HCT116 (cell line): ENCODE data around the gene SMYD3. TPM values are rescaled to one million over a fixed set of nuclear protein-coding genes. Genes with fewer than 3 reads are reported as not detected.

Source experiments
- ATAC-seq: fragments of 200-7000 bp; cut with Tn5 transposase; 2 replicates; pipeline ENCODE4 v1.9.1; 2020; ENCODE audit warnings: mild to moderate bottlenecking, moderate library complexity
- BruUV-seq: library from RNA; stranded (reverse); fragments of 400-500 nt; replicated peaks from 2 replicates; lab custom pipeline; 2021; lab: Mats Ljungman, UMichigan
- CTCF ChIA-PET: fragments of 300-600 bp; sonication (Branson Sonifier 250); formaldehyde crosslinking; loops from one replicate; lab custom pipeline; 2021; ENCODE audit warnings: antibody characterized with exemption; lab: Charles Lee
- POLR2A ChIA-PET: fragments of 300-600, 350-600 bp; sonication (Branson Sonifier 250); formaldehyde crosslinking; loops from one replicate; lab custom pipeline; 2021; ENCODE audit warnings: antibody characterized with exemption; lab: Charles Lee
- RAD21 ChIA-PET, 2 experiments: fragments of 300-600 bp; sonication (Branson Sonifier 250); formaldehyde crosslinking; loops; one replicate each; lab custom pipeline; 2023; ENCODE audit warnings: low total read pairs in 2 of 2; ENCODE audit not compliant: uncharacterized antibody in 2 of 2, unreplicated experiment in 2 of 2, low non-redundant PET in 1 of 2; lab: Charles Lee
- DNase-seq: peaks from one replicate; pipeline ENCODE4 v3.0.0-alpha.2; 2010; ENCODE audit warnings: low read depth, low spot score
- H2AFZ ChIP-seq: fragments of 200-600 bp; shearing (Covaris generic), sonication (generic); 2 replicates; pipeline ENCODE4 v1.6.1; 2017; ENCODE audit warnings: low read depth, mixed run types, mixed read lengths, antibody characterized with exemption, low read length; ENCODE audit not compliant: poor library complexity, severe bottlenecking
- H3K27ac ChIP-seq: 2 replicates; pipeline ENCODE4 v1.5.1; 2012; ENCODE audit warnings: low read depth, low read length
- H3K27me3 ChIP-seq: fragments of 200-600 bp; sonication (generic); 2 replicates; pipeline ENCODE4 v1.6.1; 2016; ENCODE audit warnings: mixed run types, low read length, mixed read lengths; ENCODE audit not compliant: insufficient read depth
- H3K36me3 ChIP-seq, 2 experiments: fragments of 200-500 bp in 1 of 2; fragments of 200-600 bp in 1 of 2; sonication (Bioruptor generic) in 1 of 2; sonication (generic) in 1 of 2; 2 replicates each; pipeline versions ENCODE4 v1.5.1 to v1.6.1; 2014 to 2016; ENCODE audit warnings: low read length in 2 of 2, inconsistent platforms in 1 of 2, mixed read lengths in 1 of 2, mixed run types in 1 of 2; ENCODE audit not compliant: insufficient read depth in 2 of 2, control insufficient read depth in 1 of 2
- H3K4me1 ChIP-seq, 2 experiments: fragments of 200-600 bp in 1 of 2; sonication (generic) in 1 of 2; 2 replicates each; pipeline versions ENCODE4 v1.5.1 to v1.6.1; 2012 to 2017; ENCODE audit warnings: low read length in 2 of 2, inconsistent platforms in 1 of 2, mild to moderate bottlenecking in 1 of 2, mixed read lengths in 1 of 2, mixed run types in 1 of 2, moderate library complexity in 1 of 2; ENCODE audit not compliant: insufficient read depth in 2 of 2, control insufficient read depth in 1 of 2
- H3K4me2 ChIP-seq: fragments of 200-600 bp; sonication (generic); 2 replicates; pipeline ENCODE4 v1.6.1; 2017; ENCODE audit warnings: mixed run types, low read length, mixed read lengths
- H3K4me3 ChIP-seq, 2 experiments: fragments of 200-600 bp in 1 of 2; sonication (generic) in 1 of 2; replicated peaks in 1 of 2; 2 replicates each; pipeline ENCODE4 v1.5.1; 2011 to 2016; ENCODE audit warnings: low read length in 2 of 2, control low read depth in 1 of 2, low read depth in 1 of 2, mild to moderate bottlenecking in 1 of 2, mixed read lengths in 1 of 2, mixed run types in 1 of 2
- H3K79me2 ChIP-seq: fragments of 200-600 bp; sonication (generic); 2 replicates; pipeline ENCODE4 v1.6.1; 2017; ENCODE audit warnings: mild to moderate bottlenecking, mixed run types, low read length, moderate library complexity, mixed read lengths; ENCODE audit not compliant: insufficient read depth
- H3K9ac ChIP-seq: fragments of 200-600 bp; sonication (generic); 2 replicates; pipeline ENCODE4 v1.6.1; 2016; ENCODE audit warnings: low read length, mixed read lengths
- H3K9me2 ChIP-seq: fragments of 200-600 bp; sonication (generic), shearing (Covaris generic); 2 replicates; pipeline ENCODE4 v1.6.1; 2017; ENCODE audit warnings: mixed run types, mild to moderate bottlenecking, moderate library complexity; ENCODE audit not compliant: insufficient read depth
- H3K9me3 ChIP-seq, 2 experiments: fragments of 200-500 bp in 1 of 2; fragments of 200-600 bp in 1 of 2; sonication (Bioruptor generic) in 1 of 2; sonication (generic) in 1 of 2; 2 replicates each; pipeline ENCODE4 v1.6.1; 2014 to 2017; ENCODE audit warnings: low read length in 2 of 2, mixed read lengths in 2 of 2, inconsistent platforms in 1 of 2, low read depth in 1 of 2, mild to moderate bottlenecking in 1 of 2, mixed run types in 1 of 2, moderate library complexity in 1 of 2; ENCODE audit not compliant: control insufficient read depth in 1 of 2, insufficient read depth in 1 of 2
- H4K20me1 ChIP-seq: fragments of 200-600 bp; sonication (generic), shearing (Covaris generic); 2 replicates; pipeline ENCODE4 v1.6.1; 2017; ENCODE audit warnings: mixed run types, mild to moderate bottlenecking, moderate library complexity; ENCODE audit not compliant: insufficient read depth
- ATF3 ChIP-seq: IDR thresholded peaks from 2 replicates; pipeline ENCODE4 v1.6.1; 2012
- CBX3 ChIP-seq: IDR thresholded peaks from 2 replicates; pipeline ENCODE4 v1.6.1; 2012; ENCODE audit warnings: low read depth
- CEBPB ChIP-seq: IDR thresholded peaks from 2 replicates; pipeline ENCODE4 v1.6.1; 2012; ENCODE audit warnings: low read depth
- CTCF ChIP-seq, 3 experiments: fragments of 200-600 bp in 1 of 3; sonication (generic) in 1 of 3; IDR thresholded peaks in 2 of 3; conservative IDR thresholded peaks in 1 of 3; 2 replicates each; pipeline ENCODE4 v1.5.1; 2012 to 2017; ENCODE audit warnings: low read depth in 2 of 3, low read length in 2 of 3, antibody characterized with exemption in 1 of 3, borderline replicate concordance in 1 of 3, control low read depth in 1 of 3, mild to moderate bottlenecking in 1 of 3, mixed read lengths in 1 of 3, mixed run types in 1 of 3, moderate library complexity in 1 of 3; ENCODE audit not compliant: insufficient read depth in 1 of 3
- EGR1 ChIP-seq: IDR thresholded peaks from 2 replicates; pipeline ENCODE4 v1.6.1; 2012; ENCODE audit warnings: low read depth
- ELF1 ChIP-seq: IDR thresholded peaks from 2 replicates; pipeline ENCODE4 v1.6.1; 2012; ENCODE audit warnings: low read depth, borderline replicate concordance
- EZH2 ChIP-seq: fragments of 200-600 bp; sonication (generic); IDR thresholded peaks from 2 replicates; pipeline ENCODE4 v1.6.1; 2017; ENCODE audit warnings: antibody characterized with exemption, mixed run types
- EZH2phosphoT487 ChIP-seq: fragments of 200-600 bp; IDR thresholded peaks from 2 replicates; pipeline ENCODE4 v1.6.1; 2018; ENCODE audit warnings: antibody characterized with exemption, borderline replicate concordance
- JUND ChIP-seq: IDR thresholded peaks from 2 replicates; pipeline ENCODE4 v1.6.1; 2012
- POLR2A ChIP-seq: IDR thresholded peaks from 2 replicates; pipeline ENCODE4 v1.7.0; 2011; ENCODE audit warnings: borderline replicate concordance; ENCODE audit not compliant: insufficient read depth, insufficient read length; ENCODE audit errors: extremely low read depth
- POLR2AphosphoS5 ChIP-seq: IDR thresholded peaks from 2 replicates; pipeline ENCODE4 v1.6.1; 2011; ENCODE audit warnings: mild to moderate bottlenecking, low read depth, low read length, moderate library complexity
- RAD21 ChIP-seq: IDR thresholded peaks from 2 replicates; pipeline ENCODE4 v1.6.1; 2012; ENCODE audit warnings: low read depth, mild to moderate bottlenecking
- SIN3A ChIP-seq: IDR thresholded peaks from 2 replicates; pipeline ENCODE4 v1.6.1; 2012; ENCODE audit warnings: low read depth
- SP1 ChIP-seq: IDR thresholded peaks from 2 replicates; pipeline ENCODE4 v1.6.1; 2012; ENCODE audit warnings: low read depth
- SRF ChIP-seq: IDR thresholded peaks from 2 replicates; pipeline ENCODE4 v1.6.1; 2012; ENCODE audit warnings: low read depth
- YY1 ChIP-seq: IDR thresholded peaks from 2 replicates; pipeline ENCODE4 v1.6.1; 2011; ENCODE audit warnings: low read length, low read depth, moderate library complexity, mild to moderate bottlenecking; ENCODE audit not compliant: insufficient replicate concordance; ENCODE audit errors: extremely low read depth
- ZNF274 ChIP-seq: fragments of 200-500 bp; sonication (Bioruptor generic); IDR thresholded peaks from 2 replicates; pipeline ENCODE4 v1.6.1; 2014; ENCODE audit warnings: mild to moderate bottlenecking, low read depth, low read length, inconsistent platforms
- intact Hi-C: fragments of 100-400 bp; cut with micrococcal nuclease; formaldehyde crosslinking; loops from 2 replicates; pipeline ENCODE4 v1.10.0; 2022
- total RNA-seq: library from RNA; stranded (reverse); gene quantifications from one replicate; pipeline ENCODE4 v1.2.1, GENCODE V29; 2021; ENCODE audit not compliant: unreplicated experiment

Gene SMYD3
- total RNA-seq, 1 experiment from 2014 or later: 33.6 TPM

- Histone ChIP-seq H3K27me3 (no peaks in the 10 kb centered on the region), H3K4me2 (no peak overlapping the region), H2AFZ (no peak overlapping the region), H3K79me2 (no peaks in the 10 kb centered on the region), H3K4me3 (no peak overlapping the region), H3K9me3 (no peaks in the 10 kb centered on the region), H3K9ac (no peak overlapping the region), H3K27ac (no peak overlapping the region), H3K9me2 (no peaks in the 10 kb centered on the region), H3K36me3 (no peaks in the 10 kb centered on the region), H3K4me1 (no peaks in the 10 kb centered on the region), H4K20me1 (no peaks in the 10 kb centered on the region)
- no peak for TF ChIP-seq ZNF274
- no peak for TF ChIP-seq SRF
- no peak for TF ChIP-seq CBX3
- TF ChIP-seq SP1: no peak
- no peak for TF ChIP-seq EZH2phosphoT487
- no peak for TF ChIP-seq JUND
- TF ChIP-seq YY1: no peak
- no peak for TF ChIP-seq POLR2A
- TF ChIP-seq POLR2AphosphoS5: no peak
- TF ChIP-seq EGR1: no peak
- no peak for TF ChIP-seq CEBPB
- DNase-seq (no peak), ATAC-seq (no peak)
- CTCF ChIA-PET: no interaction called here
- intact Hi-C loops: no loop called here
- BruUV-seq: no TSS peak
- RAD21 ChIA-PET: no interaction called here
- POLR2A ChIA-PET: no interaction called here
These were observed 411.6 kb downstream of the SMYD3 start for GRCh38 chr1:246095443-246095842.

- Histone ChIP-seq H3K9me3 (no peaks in the 10 kb centered on the region), H3K4me1 (no peaks in the 10 kb centered on the region), H2AFZ (no peak overlapping the region), H3K9me2 (no peaks in the 10 kb centered on the region), H3K9ac (no peak overlapping the region), H3K36me3 (no peaks in the 10 kb centered on the region), H3K27me3 (no peaks in the 10 kb centered on the region), H4K20me1 (no peaks in the 10 kb centered on the region), H3K79me2 (no peaks in the 10 kb centered on the region), H3K4me2 (no peak overlapping the region), H3K4me3 (no peak overlapping the region), H3K27ac (no peak overlapping the region)
- TF ChIP-seq YY1 (no peak), ELF1 (no peak), ATF3 (no peak), RAD21 (no peak), POLR2AphosphoS5 (no peak), CEBPB (no peak), EZH2 (no peak), POLR2A (no peak), SRF (no peak), CTCF (IDR thresholded peaks at IDR 0.05 in 2 of 3, conservative IDR thresholded peaks at IDR 0.05 in 1 of 3; ENCODE audit: borderline replicate concordance in 1 of 3, insufficient read depth in 1 of 3, low read depth in 2 of 3, low read length in 2 of 3) (no peak), EZH2phosphoT487 (no peak), SIN3A (no peak)
- no peak for ATAC-seq
- POLR2A ChIA-PET: interaction anchor here (0.9 kb wide), 1 partner anchor 17 kb away, joined by 4 read pairs; no protein-coding TSS in a partner anchor
- BruUV-seq: no TSS peak
- intact Hi-C loops: no loop called here
- RAD21 ChIA-PET: no interaction called here
- CTCF ChIA-PET: no interaction called here
- DNase-seq: no peak
These were observed 413.8 kb downstream of the SMYD3 start for GRCh38 chr1:246093230-246093629.
